Activated naive CD4-positive, alpha-beta T cell treated with anti-CD3 and anti-CD28 coated beads, Interleukin-2, amount 10 ng/mL, durations not matched to agents 7 days and 5 days (primary cell): ENCODE data around the gene KLHDC10.
"Not testable (repeated sequence)": the region's sequence is repeated elsewhere in the genome, so short reads cannot be mapped to it uniquely, and the experiment has no call there.

Experiments used
- CTCF ChIA-PET: fragments of 350-600 bp; sonication (Branson Sonifier 250); formaldehyde crosslinking; loops from one replicate; lab custom pipeline; 2021; ENCODE audit warnings: antibody characterized with exemption; lab: Charles Lee
- DNase-seq: peaks from one replicate; pipeline ENCODE4 v3.0.0-alpha.2; 2020
- H3K27ac Mint-ChIP-seq: one replicate; pipeline ENCODE4 v1.8.0; 2021; ENCODE audit warnings: mild to moderate bottlenecking, moderate library complexity, mixed read lengths
- H3K27me3 Mint-ChIP-seq: one replicate; pipeline ENCODE4 v1.8.0; 2021; ENCODE audit warnings: mild to moderate bottlenecking, mixed read lengths
- H3K36me3 Mint-ChIP-seq: one replicate; pipeline ENCODE4 v1.8.0; 2021; ENCODE audit warnings: mixed read lengths
- H3K4me1 Mint-ChIP-seq: one replicate; pipeline ENCODE4 v1.8.0; 2021; ENCODE audit warnings: mixed read lengths
- H3K4me3 Mint-ChIP-seq: one replicate; pipeline ENCODE4 v1.8.0; 2021; ENCODE audit warnings: mild to moderate bottlenecking, moderate library complexity, mixed read lengths
- H3K9me3 Mint-ChIP-seq: one replicate; pipeline ENCODE4 v1.8.0; 2021; ENCODE audit warnings: mixed read lengths

Gene KLHDC10

GRCh38 chr7:130064580-130064926 lies 5.8 kb upstream of the KLHDC10 start:
- H3K27me3 Mint-ChIP-seq: peaks cover 29% of the 10 kb centered on the region
- CTCF ChIA-PET: interaction anchor here (2.6 kb wide), 1 partner anchor 693 kb away, joined by 9 read pairs; no protein-coding TSS in a partner anchor
- H3K4me1 Mint-ChIP-seq, H3K4me3 Mint-ChIP-seq, H3K27ac Mint-ChIP-seq, H3K36me3 Mint-ChIP-seq, H3K9me3 Mint-ChIP-seq, DNase-seq: not testable (repeated sequence)

GRCh38 chr7:130065500-130066152 lies 4.7 kb upstream of the KLHDC10 start:
- Mint-ChIP-seq H3K4me1 (peaks cover 11% of the 10 kb centered on the region), H3K27ac (no peak overlapping the region), H3K36me3 (peaks cover 2% of the 10 kb centered on the region), H3K9me3 (no peaks in the 10 kb centered on the region), H3K4me3 (no peak overlapping the region), H3K27me3 (peaks cover 26% of the 10 kb centered on the region)
- no peak for DNase-seq
- CTCF ChIA-PET: no interaction called here

GRCh38 chr7:130069179-130069977 lies 956 bp upstream of the KLHDC10 start:
- peaks cover 2% of the 10 kb centered on the region for H3K36me3 Mint-ChIP-seq
- CTCF ChIA-PET: interaction anchor here (0.7 to 1.9 kb wide), 4 partner anchors 62 to 763 kb away, joined by 3 to 5 read pairs (median 4); no protein-coding TSS in a partner anchor
- H3K4me1 Mint-ChIP-seq: peaks cover 35% of the 10 kb centered on the region
- H3K27me3 Mint-ChIP-seq: peaks cover 11% of the 10 kb centered on the region
- H3K4me3 Mint-ChIP-seq: peak overlapping the region; percentile 94
- H3K27ac Mint-ChIP-seq: peak overlapping the region; percentile 84
- DNase-seq: no peak
- H3K9me3 Mint-ChIP-seq: no peaks in the 10 kb centered on the region

- Mint-ChIP-seq H3K4me1 (peaks cover 35% of the 10 kb centered on the region), H3K4me3 (peak overlapping the region; percentile 94), H3K27me3 (peaks cover 6% of the 10 kb centered on the region), H3K36me3 (peaks cover 2% of the 10 kb centered on the region), H3K9me3 (no peaks in the 10 kb centered on the region), H3K27ac (peak overlapping the region; percentile 84)
- no peak for DNase-seq
- CTCF ChIA-PET: interaction anchor here (1.3 to 3.0 kb wide), 4 partner anchors 12 to 760 kb away, joined by 3 to 17 read pairs (median 4); no protein-coding TSS in a partner anchor
Observed at GRCh38 chr7:130070861-130071622, 708 bp downstream of the KLHDC10 start.

GRCh38 chr7:130071701-130072622 lies 1.6 kb downstream of the KLHDC10 start:
- peak; percentile 65 for DNase-seq
- peaks cover 35% of the 10 kb centered on the region for H3K4me1 Mint-ChIP-seq
- H3K9me3 Mint-ChIP-seq: no peaks in the 10 kb centered on the region
- no peak overlapping the region for H3K27ac Mint-ChIP-seq
- H3K4me3 Mint-ChIP-seq: peak overlapping the region; percentile 94
- no peaks in the 10 kb centered on the region for H3K27me3 Mint-ChIP-seq
- H3K36me3 Mint-ChIP-seq: peaks cover 2% of the 10 kb centered on the region
- CTCF ChIA-PET: interaction anchor here (0.9 to 3.0 kb wide), 9 partner anchors 9 to 761 kb away, joined by 3 to 17 read pairs (median 3); no protein-coding TSS in a partner anchor

GRCh38 chr7:130079846-130080394 lies 9.6 kb downstream of the KLHDC10 start:
- no peaks in the 10 kb centered on the region for H3K9me3 Mint-ChIP-seq
- DNase-seq: no peak
- peaks cover 6% of the 10 kb centered on the region for H3K36me3 Mint-ChIP-seq
- CTCF ChIA-PET: no interaction called here
- no peaks in the 10 kb centered on the region for H3K4me1 Mint-ChIP-seq
- no peak overlapping the region for H3K4me3 Mint-ChIP-seq
- H3K27ac Mint-ChIP-seq: no peak overlapping the region
- no peaks in the 10 kb centered on the region for H3K27me3 Mint-ChIP-seq

- DNase-seq, H3K4me3 Mint-ChIP-seq, H3K27me3 Mint-ChIP-seq, H3K27ac Mint-ChIP-seq, H3K4me1 Mint-ChIP-seq, H3K9me3 Mint-ChIP-seq, H3K36me3 Mint-ChIP-seq: not testable (repeated sequence)
- CTCF ChIA-PET: interaction anchor here (0.6 to 3.4 kb wide), 5 partner anchors 11 to 451 kb away, joined by 3 to 17 read pairs (median 4); no protein-coding TSS in a partner anchor
Observed at GRCh38 chr7:130083497-130083896, 13.2 kb downstream of the KLHDC10 start.

GRCh38 chr7:130084037-130084875 lies 13.9 kb downstream of the KLHDC10 start:
- CTCF ChIA-PET: interaction anchor here (0.6 to 3.4 kb wide), 8 partner anchors 11 to 808 kb away, joined by 3 to 17 read pairs (median 3); no protein-coding TSS in a partner anchor
- no peak overlapping the region for H3K27ac Mint-ChIP-seq
- H3K4me1 Mint-ChIP-seq: no peaks in the 10 kb centered on the region
- no peak for DNase-seq
- no peak overlapping the region for H3K4me3 Mint-ChIP-seq
- peaks cover 5% of the 10 kb centered on the region for H3K36me3 Mint-ChIP-seq
- no peaks in the 10 kb centered on the region for H3K9me3 Mint-ChIP-seq
- no peaks in the 10 kb centered on the region for H3K27me3 Mint-ChIP-seq

- H3K27ac Mint-ChIP-seq, H3K36me3 Mint-ChIP-seq, H3K27me3 Mint-ChIP-seq, H3K4me3 Mint-ChIP-seq, DNase-seq, H3K9me3 Mint-ChIP-seq, H3K4me1 Mint-ChIP-seq: not testable (repeated sequence)
- CTCF ChIA-PET: interaction anchor here (1.4 kb wide), 1 partner anchor 10 kb away, joined by 3 read pairs; no protein-coding TSS in a partner anchor
Observed at GRCh38 chr7:130085235-130085634, 14.9 kb downstream of the KLHDC10 start.

GRCh38 chr7:130086938-130087337 lies 16.6 kb downstream of the KLHDC10 start:
- Mint-ChIP-seq H3K4me1 (no peaks in the 10 kb centered on the region), H3K36me3 (peaks cover 5% of the 10 kb centered on the region), H3K27ac (no peak overlapping the region), H3K9me3 (no peaks in the 10 kb centered on the region), H3K4me3 (no peak overlapping the region), H3K27me3 (no peaks in the 10 kb centered on the region)
- DNase-seq: no peak
- CTCF ChIA-PET: interaction anchor here (2.1 kb wide), 1 partner anchor 14 kb away, joined by 8 read pairs; no protein-coding TSS in a partner anchor

GRCh38 chr7:130087364-130087763 lies 17.0 kb downstream of the KLHDC10 start:
- Mint-ChIP-seq H3K9me3 (no peaks in the 10 kb centered on the region), H3K27me3 (no peaks in the 10 kb centered on the region), H3K27ac (no peak overlapping the region), H3K4me3 (no peak overlapping the region), H3K4me1 (no peaks in the 10 kb centered on the region), H3K36me3 (peaks cover 5% of the 10 kb centered on the region)
- CTCF ChIA-PET: interaction anchor here (2.1 kb wide), 1 partner anchor 14 kb away, joined by 8 read pairs; no protein-coding TSS in a partner anchor
- no peak for DNase-seq
